ENCODE data around the gene RPS27L.
A peak's percentile ranks its signal among the peaks of the same experiment; 100 is the strongest.
"Not testable (repeated sequence)": the region's sequence is repeated elsewhere in the genome, so short reads cannot be mapped to it uniquely, and the experiment has no call there.

RPS27L gene

DNA sequence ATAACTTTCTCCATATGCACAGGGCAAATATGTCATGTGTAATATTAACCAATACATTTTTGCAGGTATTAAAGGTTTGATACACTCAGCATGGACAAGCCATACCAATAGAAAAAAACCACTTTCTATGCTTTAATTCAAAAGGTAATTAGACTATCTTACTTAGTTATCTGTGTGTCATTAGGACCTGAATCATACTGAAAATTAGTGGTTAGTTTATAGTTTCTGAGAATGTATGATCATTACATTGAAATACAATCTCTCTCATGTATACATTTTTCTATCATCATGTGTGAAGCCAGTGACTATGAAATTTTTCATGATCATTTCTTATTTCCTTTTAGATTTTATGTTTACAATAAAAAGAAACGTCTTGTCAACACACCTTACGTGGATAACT is 16.3 kb downstream of the RPS27L start:
- no peak for DNase-seq (ENCODE audit: low read depth in 3 of 3)

DNA sequence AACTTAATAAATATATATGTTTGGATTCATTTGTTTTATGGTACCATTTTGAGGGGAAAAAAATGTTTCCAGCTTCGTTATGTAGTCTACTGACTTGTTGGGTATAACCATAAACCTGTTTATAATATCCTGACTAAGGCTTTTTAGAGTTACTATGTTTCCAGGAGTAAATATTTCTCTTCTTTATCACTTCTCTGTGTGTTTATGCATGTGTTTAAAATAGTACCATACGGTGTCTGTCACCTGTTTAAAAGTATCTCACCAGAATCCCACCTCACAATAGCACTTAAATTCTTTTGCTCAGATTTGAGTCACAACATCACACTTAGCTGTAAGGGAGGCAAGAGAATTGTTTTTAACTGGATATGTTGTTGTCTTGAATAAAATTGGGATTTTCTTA is 20.5 kb downstream of the RPS27L start:
- DNase-seq (ENCODE audit: low read depth in 3 of 3), result no peak

DNA sequence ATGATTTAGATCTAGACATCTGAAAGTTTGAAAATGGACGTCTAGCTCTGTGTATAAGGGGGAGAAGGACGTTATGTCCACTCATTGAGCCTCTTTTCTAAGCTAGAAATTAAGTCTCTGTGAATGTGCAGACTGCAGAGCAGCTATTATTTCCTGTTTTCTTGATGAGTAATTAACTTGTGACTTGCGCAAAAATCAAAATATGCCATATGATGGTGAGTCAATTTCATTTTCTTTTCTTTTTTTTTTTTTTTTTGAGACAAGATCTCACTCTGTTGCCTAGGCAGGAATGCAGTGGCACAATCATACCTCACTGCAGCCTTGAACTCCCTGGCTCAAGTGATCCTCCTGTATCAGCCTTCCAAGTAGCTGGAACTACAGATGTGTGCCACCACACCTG is 21.5 kb downstream of the RPS27L start:
- no peak for DNase-seq (ENCODE audit: low read depth in 3 of 3)

DNA sequence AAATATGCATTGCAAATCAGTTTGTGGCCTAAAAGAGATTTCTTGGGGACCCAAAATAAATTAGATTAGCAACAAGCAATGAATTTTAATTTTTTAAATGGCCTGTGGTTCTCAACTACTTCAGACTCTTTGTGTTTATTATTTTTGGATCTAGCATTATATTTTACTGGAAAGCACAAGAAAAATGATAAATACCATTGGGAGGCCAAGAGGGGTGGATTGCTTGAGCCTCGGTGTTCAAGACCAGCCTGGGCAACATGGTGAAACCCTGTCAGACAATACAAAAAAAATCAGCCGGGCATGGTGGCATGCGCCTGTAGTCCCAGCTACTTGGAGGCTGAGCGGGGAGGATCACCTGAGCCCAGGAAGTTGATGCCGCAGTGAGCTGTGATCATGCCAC is 22.0 kb downstream of the RPS27L start:
- DNase-seq (ENCODE audit: low read depth in 3 of 3), result no peak

DNA sequence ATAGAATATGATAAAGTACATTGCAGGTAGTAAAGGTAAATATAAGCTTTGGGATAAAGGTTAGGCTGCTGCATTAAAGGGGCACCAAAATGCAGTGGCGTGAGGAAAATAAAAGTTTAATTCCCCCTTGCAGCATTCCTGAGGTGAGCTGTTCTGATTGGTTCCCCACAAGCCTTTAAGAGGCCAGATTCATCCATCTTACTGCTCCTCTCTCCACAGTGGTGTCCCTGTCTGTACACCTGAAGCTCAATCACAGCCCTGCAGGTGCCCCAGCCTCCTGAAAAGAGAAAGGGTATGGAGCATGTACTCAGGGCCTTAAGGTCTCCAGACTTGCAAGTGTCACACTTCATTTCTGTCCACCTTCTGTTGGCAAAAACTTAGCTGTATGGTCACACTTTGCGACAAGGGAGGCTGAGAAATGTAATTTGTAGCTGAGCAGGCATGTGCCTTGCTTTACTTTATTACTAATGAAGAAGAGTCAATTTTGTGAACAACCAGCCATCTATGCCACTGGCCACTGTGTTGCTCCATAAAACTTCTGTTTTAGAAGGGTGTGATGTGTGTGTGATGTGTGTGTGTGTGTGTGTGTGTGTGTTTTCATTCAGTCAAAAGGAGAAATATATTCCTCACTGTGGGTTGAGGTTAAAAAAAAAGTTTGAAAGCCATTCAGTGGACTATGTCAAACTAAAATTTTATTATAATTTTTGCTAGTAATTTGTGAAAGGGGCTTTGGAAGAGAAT is 22.9 kb downstream of the RPS27L start:
- DNase-seq (ENCODE audit: low read depth in 3 of 3), result no peak

DNA sequence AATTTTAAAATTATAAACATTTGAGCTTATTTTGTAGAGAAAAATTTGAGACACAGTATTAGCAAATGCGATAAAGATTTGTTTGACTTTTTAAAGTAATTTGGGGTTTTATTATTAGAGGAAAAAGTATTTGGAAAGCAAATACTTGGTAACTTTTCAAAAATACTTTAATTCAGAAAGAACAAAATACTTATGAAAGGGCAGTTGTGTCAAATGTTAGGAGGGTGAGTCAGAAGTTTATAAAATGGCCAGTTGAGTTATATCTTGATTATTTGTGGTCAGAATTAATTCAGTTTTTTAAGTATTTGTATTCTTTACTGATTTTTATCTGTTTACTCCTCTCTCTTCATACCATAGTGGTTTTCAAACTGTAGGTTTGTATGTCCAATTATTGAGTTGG is 23.5 kb downstream of the RPS27L start:
- DNase-seq (ENCODE audit: low read depth in 3 of 3), result no peak

DNA sequence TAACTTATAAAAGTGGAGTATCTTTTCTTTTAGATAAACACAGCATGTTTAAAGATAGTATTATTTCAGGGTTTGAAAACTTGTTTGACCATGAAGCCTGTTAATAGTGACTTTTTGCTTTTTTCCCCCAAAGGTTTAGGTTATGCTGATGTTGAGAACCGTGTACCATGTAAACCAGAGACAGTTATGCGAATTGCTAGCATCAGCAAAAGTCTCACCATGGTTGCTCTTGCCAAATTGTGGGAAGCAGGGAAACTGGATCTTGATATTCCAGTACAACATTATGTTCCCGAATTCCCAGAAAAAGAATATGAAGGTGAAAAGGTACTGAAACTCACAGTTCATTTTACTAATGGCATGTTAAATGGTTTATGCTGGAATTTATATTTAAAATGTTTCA is 30.6 kb downstream of the RPS27L start:
- no peak for DNase-seq (ENCODE audit: low read depth in 3 of 3)

DNA sequence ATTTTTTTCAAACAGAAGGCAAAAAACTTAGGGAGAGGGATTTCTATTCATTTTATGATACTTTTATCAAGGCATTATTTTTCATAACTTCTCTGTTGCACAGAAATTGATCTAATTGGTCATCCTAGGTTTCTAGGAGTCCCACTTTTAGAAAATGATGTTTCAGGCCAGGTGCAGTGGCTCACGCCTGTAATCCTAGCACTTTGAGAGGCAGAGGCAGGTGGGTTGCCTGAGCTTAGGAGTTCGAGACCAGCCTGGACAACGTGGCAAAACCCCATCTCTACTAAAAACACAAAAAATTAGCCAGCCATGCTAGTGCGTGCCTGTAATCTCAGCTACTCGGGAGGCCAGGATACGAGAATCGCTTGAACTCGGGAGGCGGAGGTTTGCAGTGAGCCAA is 32.8 kb downstream of the RPS27L start:
- no peak for DNase-seq (ENCODE audit: low read depth in 3 of 3)

DNA sequence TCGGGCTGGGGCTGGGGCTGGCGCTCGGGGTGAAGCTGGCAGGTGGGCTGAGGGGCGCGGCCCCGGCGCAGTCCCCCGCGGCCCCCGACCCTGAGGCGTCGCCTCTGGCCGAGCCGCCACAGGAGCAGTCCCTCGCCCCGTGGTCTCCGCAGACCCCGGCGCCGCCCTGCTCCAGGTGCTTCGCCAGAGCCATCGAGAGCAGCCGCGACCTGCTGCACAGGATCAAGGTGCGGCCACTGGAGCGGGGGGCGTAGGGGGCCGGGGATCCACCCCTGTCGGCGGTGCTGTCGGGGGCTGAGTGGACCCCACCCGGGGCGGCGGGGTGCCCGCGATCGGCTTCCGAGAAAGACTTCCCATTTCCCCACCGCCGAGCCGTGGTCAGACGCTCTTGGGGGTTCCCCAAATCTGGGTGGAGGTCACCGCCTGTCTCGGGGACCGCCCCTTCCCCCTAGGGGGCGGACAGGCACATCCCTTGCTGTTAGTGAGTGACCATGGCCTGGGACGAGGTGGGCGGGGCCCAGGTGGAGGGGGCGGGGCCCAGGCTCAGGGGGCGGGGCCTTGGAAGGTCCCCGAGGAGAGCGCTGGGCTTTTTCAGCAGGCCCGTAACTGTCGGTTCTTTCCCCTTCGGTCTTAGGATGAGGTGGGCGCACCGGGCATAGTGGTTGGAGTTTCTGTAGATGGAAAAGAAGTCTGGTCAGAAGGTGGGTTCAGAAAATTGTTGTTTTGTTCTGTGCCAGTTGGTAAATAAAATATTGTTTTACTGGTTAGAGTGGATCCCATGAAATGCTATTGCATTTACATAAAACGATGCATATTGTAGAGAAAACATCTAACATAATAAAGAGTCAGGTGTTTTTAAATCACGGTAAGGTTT is 35.0 kb downstream of the RPS27L start:
- DNase-seq (ENCODE audit: low read depth in 3 of 3), result peak; percentile 40 to 64 (median 46)

DNA sequence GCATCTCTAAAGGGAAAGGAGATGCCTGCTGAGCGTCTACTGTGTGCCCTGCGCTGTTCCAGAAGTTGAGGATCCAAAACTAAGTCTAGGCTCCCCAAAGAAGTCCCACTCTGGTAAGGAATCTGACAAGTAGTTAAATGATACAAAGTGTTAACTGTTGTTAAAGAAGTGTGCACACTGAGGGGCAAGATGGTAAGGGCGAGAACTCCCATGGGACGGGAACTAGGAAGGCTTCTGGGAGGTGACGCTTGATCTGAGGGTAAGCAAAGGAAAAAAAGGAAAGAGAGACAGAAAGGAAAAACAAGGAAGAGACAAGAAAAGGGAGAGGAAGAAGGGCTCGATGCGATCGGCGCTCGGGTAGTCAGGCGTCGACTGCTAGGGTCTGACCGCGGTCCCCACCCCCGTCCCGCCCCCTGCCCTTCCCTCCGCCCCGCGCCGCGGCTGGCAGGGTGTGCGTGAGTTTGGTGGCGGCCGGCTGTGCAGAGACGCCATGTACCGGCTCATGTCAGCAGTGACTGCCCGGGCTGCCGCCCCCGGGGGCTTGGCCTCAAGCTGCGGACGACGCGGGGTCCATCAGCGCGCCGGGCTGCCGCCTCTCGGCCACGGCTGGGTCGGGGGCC is 35.8 kb downstream of the RPS27L start, which contains the start of gene LACTB:
TSS of gene LACTB (plus strand) at position 480 of the 620 bp plus-strand sequence. CDS start at position 491, 11 bp downstream.
- DNase-seq (ENCODE audit: low read depth in 3 of 3), result peak; percentile 64 to 66 (median 64)

DNA sequence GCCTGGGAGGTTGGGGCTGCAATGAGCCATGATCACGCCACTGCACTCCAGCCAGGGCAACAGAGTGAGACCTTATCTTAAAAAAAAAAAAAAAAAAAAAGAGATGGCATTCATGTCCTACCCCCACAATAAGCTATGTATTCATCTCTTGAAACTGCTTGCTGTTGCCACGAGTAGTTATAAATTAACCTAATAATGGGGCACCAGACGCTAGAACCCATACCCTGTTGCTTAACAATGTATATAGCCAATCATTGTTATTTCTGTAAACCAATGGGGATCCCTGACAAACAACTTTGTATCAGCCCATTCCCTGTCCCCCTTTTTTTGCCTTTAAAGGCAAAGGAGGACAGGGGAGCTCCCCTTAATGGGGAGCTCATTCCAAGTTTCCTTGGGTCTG is 38.4 kb downstream of the RPS27L start:
- no peak for DNase-seq (ENCODE audit: low read depth in 3 of 3)

DNA sequence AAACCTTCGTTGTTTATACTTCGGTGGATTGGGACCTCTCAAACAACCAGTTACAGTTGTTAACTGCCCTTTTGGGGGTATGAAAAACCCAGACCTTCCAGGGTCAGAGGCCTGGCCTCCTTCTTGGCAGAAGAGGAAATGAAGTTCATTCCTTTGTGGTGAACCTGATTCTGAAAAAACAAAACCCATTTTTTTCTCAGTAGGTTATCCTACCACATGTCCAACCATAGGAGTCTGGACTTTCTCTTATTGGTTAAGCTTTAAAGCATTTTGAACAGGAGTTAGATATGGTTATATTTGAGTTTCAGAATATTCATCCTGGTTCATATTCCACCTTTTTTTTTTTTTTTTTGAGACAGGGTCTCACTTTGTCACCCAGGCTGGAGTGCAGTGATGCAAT is 42.8 kb downstream of the RPS27L start:
- no peak for DNase-seq (ENCODE audit: low read depth in 3 of 3)

DNA sequence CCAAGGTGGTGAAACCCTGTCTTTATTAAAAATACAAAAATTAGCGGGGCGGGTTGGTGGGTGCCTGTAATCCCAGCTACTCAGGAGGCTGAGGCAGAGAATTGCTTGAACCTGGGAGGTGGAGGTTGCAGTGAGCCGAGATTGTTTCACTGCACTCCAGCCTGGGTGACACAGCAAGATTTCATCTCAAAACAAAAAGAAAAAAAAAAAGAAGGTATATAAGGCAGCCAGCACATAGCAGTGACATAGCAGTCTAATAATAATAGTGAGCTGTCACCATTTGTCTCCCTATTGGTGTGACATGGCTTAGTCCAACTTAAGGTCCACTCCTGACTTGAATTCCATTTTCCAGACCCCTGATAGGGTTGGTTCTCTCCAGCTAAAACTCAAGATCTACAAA is 44.4 kb downstream of the RPS27L start:
- no peak for DNase-seq (ENCODE audit: low read depth in 3 of 3)

DNA sequence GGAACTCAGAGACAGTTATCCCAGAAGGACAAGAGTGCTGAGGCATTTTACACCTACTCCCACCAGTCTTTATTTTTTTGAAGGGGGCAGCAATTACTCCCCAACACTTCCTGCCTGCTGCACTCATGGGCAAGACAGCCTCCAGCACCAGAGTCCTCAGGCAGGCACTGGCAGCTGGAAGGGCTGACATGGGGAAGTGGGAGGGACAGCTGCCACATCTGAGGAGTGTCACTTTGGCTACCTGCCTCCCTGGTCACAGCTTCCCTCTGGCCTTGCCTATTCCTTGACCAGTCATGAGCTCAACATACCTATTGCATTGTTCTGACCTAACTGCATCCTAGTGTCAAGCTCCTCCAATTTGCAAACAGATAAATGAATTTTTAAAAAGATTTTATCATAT is 45.8 kb downstream of the RPS27L start:
- no peak for DNase-seq (ENCODE audit: low read depth in 3 of 3)

DNA sequence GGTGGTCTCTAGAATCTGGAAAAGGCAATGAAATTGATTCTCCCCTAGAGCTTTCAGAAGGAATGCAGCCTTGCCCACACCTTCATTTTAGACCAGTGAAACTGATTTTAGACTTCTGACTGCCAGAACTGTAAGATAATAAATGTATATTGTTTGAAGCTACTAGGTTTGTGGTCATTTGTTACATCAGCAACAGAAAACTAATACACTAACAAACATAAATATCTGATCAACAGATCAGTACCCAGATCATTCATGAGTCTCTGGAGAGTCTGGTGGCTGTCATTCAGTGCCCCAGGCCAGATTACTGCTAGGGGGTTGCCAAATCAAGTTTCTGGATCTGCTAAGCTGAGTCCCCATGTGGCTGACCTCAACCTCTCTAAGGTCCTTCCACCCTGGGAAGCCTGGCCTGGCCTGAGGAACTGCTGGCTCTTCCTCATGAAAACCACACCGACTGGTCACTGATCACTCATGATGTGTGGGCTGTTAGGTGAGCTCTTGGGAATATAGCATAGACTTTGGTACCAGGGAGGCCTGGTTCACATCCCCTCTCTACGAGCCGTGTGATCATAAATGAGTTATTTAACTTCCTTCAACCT is 46.8 kb downstream of the RPS27L start:
- no peak for DNase-seq (ENCODE audit: low read depth in 3 of 3)

DNA sequence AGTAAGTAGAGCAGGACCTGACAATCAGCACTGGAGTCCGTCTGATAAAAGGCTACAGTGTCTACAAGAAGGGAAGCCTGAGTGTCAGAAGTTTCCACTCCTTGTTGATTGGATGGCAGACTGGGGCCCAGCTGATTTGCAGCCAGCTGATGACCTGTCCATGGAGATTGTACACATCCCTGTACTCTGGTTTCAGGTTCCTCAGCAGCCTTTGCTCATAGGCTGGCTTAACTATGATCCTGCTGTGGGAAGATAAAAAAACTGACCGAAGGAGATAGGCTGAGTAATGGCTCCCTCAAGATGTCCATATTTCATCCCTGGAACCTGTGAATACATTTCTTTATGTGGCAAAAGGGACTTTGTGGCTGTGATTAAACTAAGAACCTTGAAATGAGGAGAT is 47.4 kb downstream of the RPS27L start:
- no peak for DNase-seq (ENCODE audit: low read depth in 3 of 3)

DNA sequence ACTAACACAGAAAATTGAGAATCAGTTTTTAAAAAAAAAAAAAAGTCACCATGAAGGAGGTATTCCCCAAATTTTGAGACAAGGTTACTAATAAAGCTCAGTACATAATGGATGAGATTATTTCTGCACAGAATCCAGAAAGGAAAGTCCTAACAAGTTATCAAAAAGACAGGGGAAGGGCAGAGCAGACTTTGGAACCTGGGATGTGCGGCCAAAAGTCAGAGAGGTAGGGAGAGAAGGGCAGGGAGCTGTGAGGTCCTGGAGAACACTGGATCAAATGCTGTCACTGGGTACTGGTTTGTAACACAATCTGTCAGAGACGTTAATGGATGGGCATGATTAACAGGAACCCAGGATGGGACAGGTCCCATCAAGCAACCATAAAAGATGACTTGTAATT is 47.8 kb downstream of the RPS27L start:
- no peak for DNase-seq (ENCODE audit: low read depth in 3 of 3)

DNA sequence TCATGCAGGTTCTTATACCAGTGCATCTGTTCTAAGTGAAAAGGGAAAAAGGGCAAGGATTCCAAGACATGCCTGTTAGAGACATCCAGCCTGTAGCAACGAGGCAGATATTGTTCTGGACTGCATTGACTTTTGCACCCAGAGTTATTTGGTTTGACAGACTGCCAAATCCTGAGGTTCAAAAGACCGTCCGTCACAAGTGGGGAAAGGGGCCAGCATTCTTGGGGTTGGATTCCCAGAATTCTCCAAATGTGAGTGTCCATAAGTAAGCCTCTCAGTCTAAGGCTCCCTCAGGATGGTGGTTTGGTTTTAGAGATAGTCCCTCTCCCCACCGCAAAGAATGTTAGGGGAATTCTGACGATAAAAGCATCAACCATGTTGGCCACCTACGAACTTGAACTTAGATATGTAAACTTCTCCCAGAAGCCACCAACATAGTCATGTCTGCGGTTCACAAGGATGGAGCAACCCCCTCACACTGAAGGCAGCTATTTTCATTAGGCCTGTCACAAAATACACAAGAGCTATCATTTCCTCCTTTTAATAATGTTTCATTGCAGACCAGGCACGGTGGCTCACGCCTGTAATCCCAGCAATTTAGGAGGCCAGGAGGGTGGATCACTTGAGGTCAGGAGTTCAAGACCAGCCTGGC is 49.3 kb downstream of the RPS27L start:
- no peak for DNase-seq (ENCODE audit: low read depth in 3 of 3)

DNA sequence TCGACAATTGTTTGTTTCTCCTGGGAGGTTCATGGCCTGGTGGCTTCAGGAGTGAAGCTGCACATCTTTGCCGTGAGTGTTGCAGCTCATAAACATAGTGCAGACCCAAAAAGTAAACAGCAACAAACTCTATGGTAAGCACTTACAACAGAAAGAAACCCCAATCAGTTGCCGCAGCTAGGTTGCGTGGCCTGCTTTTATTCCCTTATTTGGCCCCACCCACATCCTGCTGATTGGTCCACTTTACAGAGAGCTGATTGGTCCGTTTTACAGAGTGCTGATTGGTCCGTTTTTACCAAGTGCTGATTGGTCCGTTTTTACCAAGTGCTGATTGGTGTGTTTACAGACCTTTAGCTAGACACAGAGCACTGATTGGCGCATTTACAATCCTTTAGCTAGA is 51.9 kb downstream of the RPS27L start:
- not testable (repeated sequence) for DNase-seq (ENCODE audit: low read depth in 3 of 3)

DNA sequence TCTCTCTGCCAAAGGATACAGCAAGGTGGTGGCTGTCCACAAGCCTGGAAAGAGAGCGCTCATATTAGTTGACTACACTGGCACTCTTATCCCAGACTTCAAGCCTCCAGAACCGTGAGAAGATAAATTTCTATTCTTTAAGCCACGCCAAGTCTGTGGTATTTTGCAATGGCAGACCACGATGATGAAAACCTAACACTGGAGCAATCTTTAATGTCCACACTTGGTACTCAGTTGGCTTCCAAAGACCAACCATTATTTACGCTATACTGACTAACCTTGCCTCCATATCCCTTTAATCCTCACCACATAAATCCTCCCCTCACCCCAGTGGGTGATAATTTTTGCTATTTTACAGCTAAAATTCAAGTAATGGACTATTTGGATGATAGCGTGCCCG is 52.5 kb downstream of the RPS27L start:
- no peak for DNase-seq (ENCODE audit: low read depth in 3 of 3)

DNA sequence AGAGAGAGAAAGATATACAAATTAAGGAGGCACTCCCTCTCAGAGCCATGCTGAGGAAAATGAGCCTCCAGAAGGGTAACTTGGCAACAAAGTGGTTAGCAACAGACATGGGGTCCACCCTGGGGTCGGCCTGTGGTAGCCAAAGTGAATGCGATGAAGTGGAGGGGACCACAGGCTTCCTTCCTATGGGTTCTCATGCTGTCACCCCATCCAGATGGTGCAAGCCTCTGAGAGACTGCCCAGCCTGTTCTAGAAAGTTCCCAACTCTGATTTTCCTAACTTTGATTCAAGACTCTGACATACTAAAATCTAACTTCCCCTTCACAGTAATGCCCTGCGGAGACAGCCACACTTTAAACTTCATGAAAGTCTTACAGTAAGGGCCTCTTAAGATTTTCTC is 53.9 kb downstream of the RPS27L start:
- no peak for DNase-seq (ENCODE audit: low read depth in 3 of 3)

DNA sequence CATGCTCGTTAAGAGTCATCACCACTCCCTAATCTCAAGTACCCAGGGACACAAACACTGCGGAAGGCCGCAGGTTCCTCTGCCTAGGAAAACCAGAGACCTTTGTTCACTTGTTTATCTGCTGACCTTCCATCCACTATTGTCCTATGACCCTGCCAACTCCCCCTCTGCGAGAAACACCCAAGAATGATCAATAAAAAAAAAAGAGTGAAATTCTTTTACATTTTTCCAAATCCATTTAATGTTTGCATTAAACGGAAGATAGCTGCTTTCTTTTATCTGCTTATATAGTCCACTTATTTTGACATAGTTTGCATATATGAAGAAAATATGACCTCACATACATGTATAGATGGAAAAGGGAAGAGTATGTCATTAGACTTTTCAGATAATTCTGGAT is 57.7 kb downstream of the RPS27L start:
- not testable (repeated sequence) for DNase-seq (ENCODE audit: low read depth in 3 of 3)

All from stimulated activated CD4-positive, alpha-beta T cell treated with anti-CD3 and anti-CD28 coated beads, TNF-alpha, amount 100 ng/mL, for 4 hours (primary cell).